Naive thymus-derived CD4-positive, alpha-beta T cell (primary cell): ENCODE measurements around the gene MEIOC. TPM values are rescaled to one million over a fixed set of nuclear protein-coding genes. Genes with fewer than 3 reads are reported as not detected.

Source experiments
- ATAC-seq: fragments of 150-1000 bp; cut with Tn5 transposase; 2 replicates; pipeline ENCODE4 v1.10.0; 2021; ENCODE audit warnings: mild to moderate bottlenecking, moderate library complexity
- CTCF ChIA-PET: fragments of 350-600 bp; sonication (Branson Sonifier 250); formaldehyde crosslinking; loops from one replicate; lab custom pipeline; 2021; ENCODE audit warnings: antibody characterized with exemption; lab: Charles Lee
- POLR2A ChIA-PET: fragments of 350-600 bp; sonication (Branson Sonifier 250); formaldehyde crosslinking; loops from one replicate; lab custom pipeline; 2021; ENCODE audit warnings: antibody characterized with exemption, inconsistent platforms; lab: Charles Lee
- DNase-seq, 9 donors: peaks; one replicate each; pipeline versions ENCODE4 v3.0.0 to v3.0.0-alpha.2; 2020 to 2022; ENCODE audit warnings: mixed read lengths in 1 of 9
- H3K27ac ChIP-seq: one replicate; pipeline ENCODE4 v1.7.0; 2013; ENCODE audit warnings: mild to moderate bottlenecking, low read depth, low read length, moderate library complexity
- H3K27me3 ChIP-seq, 2 donors: one replicate each; pipeline ENCODE4 v1.7.0; 2013; ENCODE audit warnings: low read length in 2 of 2, mild to moderate bottlenecking in 2 of 2, moderate library complexity in 2 of 2; ENCODE audit not compliant: control insufficient read depth in 2 of 2, insufficient read depth in 2 of 2
- H3K36me3 ChIP-seq, 3 experiments: 1 replicate in 2 of 3; 2 replicates in 1 of 3; pipeline ENCODE4 v1.7.0; 2013; ENCODE audit warnings: low read length in 3 of 3, mild to moderate bottlenecking in 3 of 3, moderate library complexity in 1 of 3; ENCODE audit not compliant: insufficient read depth in 3 of 3, control insufficient read depth in 2 of 3
- H3K4me1 ChIP-seq, 2 donors: one replicate each; pipeline ENCODE4 v1.7.0; 2013; ENCODE audit warnings: low read length in 2 of 2, mild to moderate bottlenecking in 2 of 2, moderate library complexity in 1 of 2; ENCODE audit not compliant: control insufficient read depth in 2 of 2, insufficient read depth in 2 of 2
- H3K4me3 ChIP-seq: 2 replicates; pipeline ENCODE4 v1.7.0; 2013; ENCODE audit warnings: mild to moderate bottlenecking, low read length
- H3K9me3 ChIP-seq, 3 experiments: 1 replicate in 2 of 3; 2 replicates in 1 of 3; pipeline ENCODE4 v1.7.0; 2013; ENCODE audit warnings: low read length in 3 of 3; ENCODE audit not compliant: control insufficient read depth in 2 of 3
- H3K27ac Mint-ChIP-seq, 9 donors: one replicate each; pipeline ENCODE4 v1.8.0; 2020 to 2022; ENCODE audit warnings: mixed read lengths in 9 of 9, mild to moderate bottlenecking in 8 of 9, moderate library complexity in 5 of 9, inconsistent platforms in 2 of 9
- H3K27me3 Mint-ChIP-seq, 5 donors: one replicate each; pipeline ENCODE4 v1.8.0; 2021 to 2022; ENCODE audit warnings: mixed read lengths in 5 of 5, mild to moderate bottlenecking in 1 of 5
- H3K36me3 Mint-ChIP-seq, 5 donors: one replicate each; pipeline ENCODE4 v1.8.0; 2020 to 2022; ENCODE audit warnings: mixed read lengths in 5 of 5, mild to moderate bottlenecking in 3 of 5, inconsistent platforms in 1 of 5
- H3K4me1 Mint-ChIP-seq, 7 donors: one replicate each; pipeline ENCODE4 v1.8.0; 2020 to 2022; ENCODE audit warnings: mixed read lengths in 7 of 7, mild to moderate bottlenecking in 3 of 7, inconsistent platforms in 1 of 7
- H3K4me3 Mint-ChIP-seq, 10 donors: one replicate each; pipeline ENCODE4 v1.8.0; 2020 to 2022; ENCODE audit warnings: mild to moderate bottlenecking in 10 of 10, mixed read lengths in 10 of 10, moderate library complexity in 6 of 10, inconsistent platforms in 2 of 10
- H3K9me3 Mint-ChIP-seq, 11 donors: one replicate each; pipeline ENCODE4 v1.8.0; 2020 to 2022; ENCODE audit warnings: mixed read lengths in 11 of 11, mild to moderate bottlenecking in 4 of 11, inconsistent platforms in 1 of 11, moderate library complexity in 1 of 11
- intact Hi-C, 2 donors: fragments of 100-400 bp; cut with micrococcal nuclease; formaldehyde crosslinking; loops; one replicate each; pipeline ENCODE4 v1.15.1; 2023
- polyA plus RNA-seq, 2 donors: library from polyadenylated mRNA; unstranded; fragments of 300-500 nt; fragmentation: Illumina TruSeq; gene quantifications; one replicate each; pipeline ENCODE4 v1.2.3, GENCODE V29; 2021
- total RNA-seq, 6 experiments: library from RNA in 5 of 6; stranded (reverse) in 5 of 6; gene quantifications; 1 replicate in 5 of 6; 2 replicates in 1 of 6; pipeline ENCODE4 v1.2.3 and lab custom pipeline; 2021 to 2026

The MEIOC gene
- total and polyA plus RNA-seq, 7 experiments from 2014 or later = 0.14 to 0.61 (median 0.27) TPM; not detected in 4

DNA sequence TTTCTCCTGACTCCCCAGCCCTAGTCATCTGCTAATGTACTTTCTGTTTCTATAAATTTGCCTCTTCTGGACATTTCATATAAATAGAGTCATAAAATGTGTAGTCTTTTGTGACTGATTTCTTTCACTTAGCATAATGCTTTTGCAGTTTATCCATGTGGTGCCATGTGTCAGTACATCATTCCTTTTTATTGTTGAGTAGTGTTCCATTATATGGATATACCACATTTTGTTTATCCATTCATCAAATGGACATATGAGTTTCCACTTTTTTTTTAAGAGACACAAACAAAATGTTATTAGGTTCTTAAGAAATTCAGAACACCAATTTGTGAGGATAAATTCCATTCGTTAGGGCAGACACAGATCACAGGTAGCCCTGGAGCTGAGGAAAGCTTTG is 63.2 kb downstream of the MEIOC start:
- H3K4me3 ChIP-seq = no peak overlapping the region
- H3K27ac ChIP-seq = no peak overlapping the region
- no peaks in the 10 kb centered on the region for H3K27me3 ChIP-seq
- H3K4me1 ChIP-seq = no peaks in the 10 kb centered on the region
- Mint-ChIP-seq H3K4me1 (peaks cover 0 to 3% (median 0%) of the 10 kb centered on the region in 7 donors), H3K36me3 (peaks cover 0 to 26% (median 13%) of the 10 kb centered on the region in 5 donors), H3K27ac (no peak overlapping the region), H3K9me3 (no peaks in the 10 kb centered on the region), H3K27me3 (no peaks in the 10 kb centered on the region), H3K4me3 (no peak overlapping the region)
- POLR2A ChIA-PET = interaction anchor here (1.4 kb wide), 1 partner anchor 12 kb away, joined by 4 read pairs; no protein-coding TSS in a partner anchor
- H3K9me3 ChIP-seq = no peaks in the 10 kb centered on the region
- intact Hi-C loops = no loop called here
- DNase-seq (no peak), ATAC-seq (no peak)
- H3K36me3 ChIP-seq = no peaks in the 10 kb centered on the region
- CTCF ChIA-PET = interaction anchor here (0.7 kb wide), 1 partner anchor 93 kb away, joined by 3 read pairs; no protein-coding TSS in a partner anchor

DNA sequence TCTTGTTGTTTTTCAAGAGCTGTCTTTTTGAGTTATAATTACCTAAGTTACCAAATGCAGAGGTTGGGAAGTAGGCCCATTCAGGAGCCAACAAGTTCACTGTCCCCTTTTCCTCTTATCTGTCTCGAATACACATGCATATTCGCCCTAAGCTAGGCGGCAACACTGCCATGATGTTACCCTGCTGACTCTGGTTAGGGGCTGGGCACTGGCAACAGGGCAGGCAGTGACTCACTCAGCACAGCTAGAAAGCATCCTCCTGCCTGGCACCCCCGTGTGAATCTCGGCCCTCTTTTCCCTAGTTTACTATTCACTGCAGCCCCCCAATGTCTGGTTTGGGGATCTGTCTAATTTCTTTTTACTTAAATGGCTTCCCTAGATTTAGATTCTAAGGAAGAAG is 66.0 kb downstream of the MEIOC start:
- Mint-ChIP-seq H3K9me3 (no peaks in the 10 kb centered on the region), H3K36me3 (peaks cover 0 to 22% (median 9%) of the 10 kb centered on the region in 5 donors), H3K27me3 (no peaks in the 10 kb centered on the region), H3K4me3 (no peak overlapping the region), H3K27ac (no peak overlapping the region), H3K4me1 (no peaks in the 10 kb centered on the region)
- no peaks in the 10 kb centered on the region for H3K9me3 ChIP-seq
- no peaks in the 10 kb centered on the region for H3K4me1 ChIP-seq
- H3K27me3 ChIP-seq = no peaks in the 10 kb centered on the region
- ATAC-seq (no peak), DNase-seq (no peak)
- POLR2A ChIA-PET = no interaction called here
- no peak overlapping the region for H3K4me3 ChIP-seq
- H3K27ac ChIP-seq = no peak overlapping the region
- CTCF ChIA-PET = no interaction called here
- no peaks in the 10 kb centered on the region for H3K36me3 ChIP-seq
- intact Hi-C loops = no loop called here

Other genes starting within 250 kb of the MEIOC start
- gene GPATCH8, start 153.1 kb upstream of the MEIOC start, total RNA-seq = 10 to 100 TPM; 45.0 to 88.5 (median 82.9) TPM
- gene GPATCH8, start 153.1 kb upstream of the MEIOC start, polyA plus RNA-seq = 10 to 100 TPM; 40.2 to 59.1 TPM
- gene FZD2, start 99.0 kb upstream of the MEIOC start, total RNA-seq = 1 to 10 TPM in 1 of 5 experiments, under 1 TPM in 2, not detected in 2; 0.16 to 1.7 (median 0.19) TPM
- gene FZD2, start 99.0 kb upstream of the MEIOC start, polyA plus RNA-seq = under 1 TPM in 1 of 2 donors, not detected in 1; 0.13 TPM
- 10 to 100 TPM; 15.0 to 29.1 (median 20.2) TPM for gene CCDC43, start 33.3 kb downstream of the MEIOC start, total RNA-seq
- gene CCDC43, start 33.3 kb downstream of the MEIOC start, polyA plus RNA-seq = 10 to 100 TPM; 10.2 to 11.6 TPM
- gene DBF4B, start 52.2 kb downstream of the MEIOC start, total RNA-seq = 10 to 100 TPM in 1 of 5 experiments, 1 to 10 TPM in 4; 2.8 to 23.1 (median 7.8) TPM
- under 1 TPM; 0.35 to 0.70 TPM for gene DBF4B, start 52.2 kb downstream of the MEIOC start, polyA plus RNA-seq
- gene ADAM11, start 102.5 kb downstream of the MEIOC start, total RNA-seq = 1 to 10 TPM in 1 of 5 experiments, under 1 TPM in 4; 0.22 to 1.5 (median 0.66) TPM
- gene ADAM11, start 102.5 kb downstream of the MEIOC start, polyA plus RNA-seq = under 1 TPM in 1 of 2 donors, not detected in 1; 0.08 TPM
- gene GJC1, start 173.8 kb downstream of the MEIOC start, total RNA-seq = 1 to 10 TPM in 1 of 5 experiments, under 1 TPM in 1, not detected in 3; 0.20 to 1.4 TPM
- gene GJC1, start 173.8 kb downstream of the MEIOC start, polyA plus RNA-seq = not detected
- not detected for gene HIGD1B, start 191.4 kb downstream of the MEIOC start, total RNA-seq
- gene HIGD1B, start 191.4 kb downstream of the MEIOC start, polyA plus RNA-seq = not detected
- gene EFTUD2, start 243.0 kb downstream of the MEIOC start, total RNA-seq = 100 to 1,000 TPM in 4 of 5 experiments, 10 to 100 TPM in 1; 94.3 to 157 (median 120) TPM
- gene EFTUD2, start 243.0 kb downstream of the MEIOC start, polyA plus RNA-seq = 10 to 100 TPM; 53.1 to 68.2 TPM